Stimulated activated CD4-positive, alpha-beta T cell treated with anti-CD3 and anti-CD28 coated beads, Interleukin-12 subunit alpha, Interleukin-12 subunit beta, amount 100 ng/mL, for 24 hours (primary cell): ENCODE data around the gene NMNAT1.
A peak's percentile ranks its signal among the peaks of the same experiment; 100 is the strongest.
"Not testable (repeated sequence)": the region's sequence is repeated elsewhere in the genome, so short reads cannot be mapped to it uniquely, and the experiment has no call there.

Source experiments
- DNase-seq, 2 experiments: peaks; one replicate each; pipeline ENCODE4 v3.0.0-alpha.2; 2020; ENCODE audit warnings: low read depth in 2 of 2

NMNAT1 gene

DNA sequence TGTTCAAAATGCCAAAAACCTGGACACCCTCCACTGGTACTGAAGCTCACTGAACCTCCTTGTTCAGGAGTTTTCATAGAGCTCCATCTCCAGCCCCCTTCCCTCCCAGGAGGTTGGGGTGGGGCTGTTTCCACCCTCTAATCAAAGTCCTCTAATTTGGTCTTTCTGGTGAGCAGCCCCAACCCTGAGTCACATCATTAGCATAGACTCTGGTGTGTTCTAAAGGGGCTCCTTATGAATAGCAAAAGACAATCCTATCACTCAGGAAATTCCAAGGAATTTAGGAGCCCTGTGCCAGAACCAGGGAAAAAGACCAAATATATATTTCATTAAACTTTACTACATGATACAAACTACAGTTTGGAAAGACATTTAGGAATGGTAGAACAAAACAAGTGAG lies 76.3 kb downstream of the NMNAT1 start:
- DNase-seq = no peak

DNA sequence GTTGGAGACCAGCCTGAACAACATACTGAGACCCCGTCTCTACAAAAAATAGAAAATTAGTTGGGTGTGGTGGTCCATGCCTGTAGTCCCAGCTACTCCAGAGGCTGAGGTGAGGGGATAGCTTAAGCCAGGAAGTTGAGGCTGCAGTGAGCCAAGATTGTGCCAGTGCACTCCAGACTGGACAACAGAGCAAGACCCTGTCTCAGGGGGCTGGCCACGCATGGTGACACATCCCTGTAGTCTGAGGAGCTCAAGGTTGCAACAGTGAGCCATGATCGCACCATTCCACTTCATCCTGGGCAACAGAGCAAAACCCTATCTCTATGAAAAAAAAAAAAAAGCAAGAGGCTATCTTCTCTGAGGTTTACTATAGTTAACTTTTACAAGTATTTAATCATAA lies 76.8 kb downstream of the NMNAT1 start:
- DNase-seq = no peak

DNA sequence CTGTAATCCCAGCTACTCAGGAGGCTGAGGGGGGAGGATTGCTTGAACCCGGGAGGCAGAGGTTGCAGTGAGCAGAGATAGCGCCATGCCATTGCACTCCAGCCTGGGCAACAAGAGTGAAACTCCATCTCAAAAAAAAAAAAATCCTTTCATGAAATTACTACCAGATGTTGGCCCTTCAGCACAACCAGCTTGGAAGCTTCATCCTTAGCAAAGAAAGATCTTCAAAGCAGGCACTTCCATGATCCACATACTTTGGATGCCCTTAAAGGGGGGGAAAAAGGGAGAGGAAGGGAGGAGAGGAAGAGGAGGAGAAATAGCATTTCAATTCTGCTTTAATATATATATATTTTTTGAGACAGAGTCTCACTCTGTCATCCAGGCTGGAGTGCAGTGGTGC lies 77.4 kb downstream of the NMNAT1 start:
- not testable (repeated sequence) for DNase-seq

DNA sequence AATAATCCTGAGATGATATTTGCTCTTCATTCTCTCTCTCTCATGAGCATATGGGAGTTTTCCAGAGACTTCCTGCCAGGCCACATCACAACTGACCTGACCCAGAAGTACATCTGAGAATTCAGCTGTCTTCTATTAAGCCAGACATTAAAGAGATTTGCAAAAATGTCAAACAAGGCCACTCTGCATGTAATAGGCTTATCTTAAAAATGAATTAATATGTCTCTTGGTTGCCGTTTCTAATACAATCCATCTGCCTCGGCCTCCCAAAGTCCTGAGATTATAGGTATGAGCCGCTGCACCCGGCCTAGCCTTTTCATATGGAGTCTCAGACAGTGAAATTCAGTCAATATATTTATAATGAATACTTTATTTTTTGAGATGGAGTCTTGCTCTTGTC lies 78.7 kb downstream of the NMNAT1 start:
- not testable (repeated sequence) for DNase-seq

DNA sequence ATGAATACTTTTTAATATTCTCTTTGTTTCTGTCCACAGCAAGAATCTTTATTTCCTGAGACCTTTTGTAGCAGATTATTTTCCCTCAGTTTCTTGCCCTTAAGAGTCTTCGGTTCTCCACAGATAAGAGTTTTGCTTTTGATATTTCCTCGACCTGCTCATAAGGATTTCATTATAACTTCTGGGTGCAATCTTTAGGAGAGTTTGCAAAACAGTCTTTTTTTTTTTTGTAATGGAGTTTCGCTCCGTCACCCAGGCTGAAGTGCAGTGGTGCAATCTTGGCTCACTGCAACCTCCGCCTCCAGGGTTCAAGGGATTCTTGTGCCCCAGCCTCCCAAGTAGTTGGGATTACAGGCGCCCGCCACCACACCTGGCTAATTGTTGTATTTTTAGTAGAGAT lies 79.4 kb downstream of the NMNAT1 start:
- DNase-seq = no peak

DNA sequence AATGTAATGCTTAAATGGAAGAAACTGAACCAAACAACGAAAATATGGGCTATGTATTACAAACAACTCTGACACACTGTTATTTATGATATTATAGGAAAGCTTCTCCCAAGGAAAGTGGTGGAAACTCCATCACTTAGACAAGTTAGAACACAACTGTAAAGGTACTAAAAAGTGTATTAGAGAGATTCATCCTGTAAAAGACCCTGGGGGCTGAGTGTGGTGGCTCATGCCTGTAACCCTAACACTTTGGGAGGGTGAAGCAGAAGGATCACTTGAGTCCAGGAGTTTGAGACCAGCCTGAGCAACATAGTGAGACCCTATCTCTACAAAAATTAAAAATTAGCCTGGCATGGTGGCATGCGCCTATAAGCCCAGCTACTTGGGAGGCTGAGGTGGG lies 82.1 kb downstream of the NMNAT1 start:
- DNase-seq = no peak

DNA sequence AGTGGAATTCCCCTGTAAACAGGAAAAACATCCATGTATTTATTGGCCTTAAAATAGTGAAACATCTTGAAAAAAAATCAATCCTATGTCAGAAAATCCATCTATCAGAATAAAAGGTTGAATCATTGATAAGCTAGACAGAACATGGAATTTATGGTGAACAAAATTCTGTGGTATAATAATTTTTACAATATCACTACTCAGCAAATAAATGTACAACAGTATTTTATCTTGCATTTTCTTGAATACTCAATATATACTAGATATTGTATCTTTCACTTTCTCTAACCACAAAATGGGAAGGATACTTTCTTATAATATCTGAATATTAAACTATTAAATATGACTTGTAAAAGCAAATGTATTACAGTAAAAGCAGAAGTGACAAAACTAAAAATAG lies 83.8 kb downstream of the NMNAT1 start:
- DNase-seq = no peak

DNA sequence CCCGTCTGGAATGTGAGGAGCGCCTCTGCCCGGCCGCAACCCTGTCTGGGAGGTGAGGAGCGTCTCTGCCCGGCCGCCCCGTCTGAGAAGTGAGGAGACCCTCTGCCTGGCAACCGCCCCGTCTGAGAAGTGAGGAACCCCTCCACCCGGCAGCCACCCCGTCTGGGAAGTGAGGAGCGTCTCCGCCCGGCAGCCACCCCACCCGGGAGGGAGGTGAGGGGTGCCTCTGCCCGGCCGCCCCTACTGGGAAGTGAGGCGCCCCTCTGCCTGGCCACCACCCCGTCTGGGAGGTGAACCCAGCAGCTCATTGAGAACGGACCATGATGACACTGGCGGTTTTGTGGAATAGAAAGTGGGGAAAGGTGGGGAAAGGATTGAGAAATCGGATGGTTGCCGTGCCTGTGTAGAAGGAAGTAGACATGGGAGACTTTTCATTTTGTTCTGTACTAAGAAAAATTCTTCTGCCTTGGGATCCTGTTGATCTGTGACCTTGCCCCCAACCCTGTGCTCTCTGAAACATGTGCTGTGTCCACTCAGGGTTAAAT lies 85.8 kb downstream of the NMNAT1 start:
- not testable (repeated sequence) for DNase-seq

DNA sequence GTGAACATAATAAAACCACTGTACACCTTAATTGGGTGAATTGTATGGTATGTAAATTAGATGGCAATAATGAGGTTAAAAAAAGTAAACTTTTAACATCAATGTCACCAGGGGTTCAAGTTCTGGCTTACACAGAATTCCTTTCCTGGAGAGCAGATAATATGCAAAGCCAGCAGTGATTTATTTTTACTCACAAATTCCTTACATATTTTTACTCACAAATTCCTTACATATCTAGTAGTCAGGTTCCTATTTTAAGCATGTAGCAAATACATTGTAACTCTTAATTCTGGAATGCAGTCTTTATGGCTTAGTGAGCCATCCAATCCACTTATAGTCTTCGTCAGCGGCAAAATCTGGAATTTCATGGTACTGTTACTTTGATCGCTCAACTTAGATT lies 88.2 kb downstream of the NMNAT1 start:
- DNase-seq = no peak

DNA sequence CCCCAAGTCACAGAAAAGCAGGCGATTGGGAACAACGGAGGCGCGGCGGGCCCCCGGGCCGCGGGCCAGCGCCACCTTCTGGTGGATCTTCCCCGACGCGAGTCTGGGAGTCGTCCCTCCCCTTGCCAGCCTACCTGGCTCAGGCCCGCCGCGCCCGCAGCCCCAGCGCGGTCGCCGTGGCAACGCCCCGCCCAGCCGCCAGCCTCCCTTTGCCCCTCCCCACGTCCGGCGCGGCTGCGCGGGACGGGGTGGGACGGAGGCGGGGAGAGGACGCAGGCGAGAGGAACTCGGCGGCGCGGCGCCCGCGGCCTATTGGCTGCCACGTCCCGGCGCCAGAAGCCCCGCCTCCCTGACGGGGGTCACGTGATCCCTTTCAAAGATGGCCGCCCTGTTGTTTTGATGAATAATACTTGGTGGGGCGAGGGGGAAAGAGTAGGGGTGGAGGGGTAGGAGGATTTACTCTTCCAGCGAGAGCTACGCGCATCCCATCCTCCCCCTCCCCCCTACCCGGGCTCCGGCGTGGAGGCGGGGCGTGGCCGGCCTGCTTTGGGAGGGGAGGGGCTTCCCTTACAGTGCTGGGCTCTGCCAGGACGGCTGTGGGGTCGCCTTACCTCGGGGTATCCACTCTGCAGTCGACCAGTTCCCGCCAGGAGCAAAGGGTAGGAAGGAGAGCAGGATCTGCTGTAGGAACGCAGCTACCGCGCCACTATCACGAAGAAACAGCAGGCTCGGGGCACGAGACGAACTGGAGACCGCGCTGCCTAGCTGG lies 89.5 kb downstream of the NMNAT1 start, which contains the start of gene UBE4B:
Gene UBE4B, plus strand, starts transcription at position 369 of the 769 bp plus-strand sequence. CDS start 713 bp downstream, outside the sequence.
- DNase-seq = peak; percentile 96 to 97

DNA sequence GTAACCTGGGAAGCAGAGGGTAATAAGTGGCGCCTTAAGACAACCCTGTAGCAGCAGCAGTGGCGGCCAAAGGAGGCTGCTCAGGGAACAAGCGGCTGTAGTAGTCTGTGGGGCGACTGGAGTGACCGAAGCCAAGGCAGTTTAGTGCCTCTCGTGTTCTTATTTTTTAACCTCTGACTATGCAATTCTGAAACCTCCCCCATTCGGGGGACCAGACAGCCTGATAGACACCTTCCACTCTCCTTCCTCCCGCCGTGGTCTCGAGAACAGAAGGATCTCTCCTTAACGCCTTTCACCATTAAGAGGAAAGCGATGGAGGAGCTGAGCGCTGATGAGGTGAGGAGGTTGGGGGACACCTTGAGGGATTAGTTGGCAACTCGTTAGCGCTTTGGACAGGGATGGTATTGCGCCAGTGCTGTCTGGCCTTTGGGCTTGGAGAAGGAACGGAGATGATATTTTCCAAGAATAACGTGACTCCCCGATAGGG lies 90.1 kb downstream of the NMNAT1 start:
- peak in 1 of 2 experiments; percentile 1 for DNase-seq
